ENCODE data around the gene APOL3. TPM values are rescaled to one million over a fixed set of nuclear protein-coding genes. Genes with fewer than 3 reads are reported as not detected.
"Not testable (repeated sequence)": the region's sequence is repeated elsewhere in the genome, so short reads cannot be mapped to it uniquely, and the experiment has no call there.

Gene APOL3
- total RNA-seq: 10 to 100 TPM; 55.6 to 55.7 TPM

DNA sequence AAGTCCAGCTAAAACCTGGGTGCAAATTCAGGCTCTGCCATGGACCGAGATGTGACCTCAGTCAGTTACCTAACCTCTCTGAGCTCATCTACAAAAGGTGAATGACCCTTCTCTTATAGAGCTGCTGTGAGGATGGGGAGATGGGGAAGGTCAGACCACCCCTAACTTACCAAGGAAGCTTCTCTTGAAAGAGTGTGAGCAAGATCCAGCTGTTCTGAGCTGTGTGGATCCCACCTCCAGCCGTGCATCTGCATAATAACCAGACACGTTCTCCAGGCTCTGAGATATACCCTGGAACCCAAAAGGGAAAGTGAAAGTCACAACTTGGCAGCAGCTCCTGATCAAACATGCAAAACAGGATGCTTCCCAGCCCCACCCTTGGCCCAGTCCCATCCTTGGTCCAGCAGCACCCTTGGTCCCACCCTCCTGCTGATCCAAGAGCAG lies at the start of gene APOL3:
Gene APOL3, minus strand, starts transcription at position 257 of the 444 bp plus-strand sequence. CDS start 11,700 bp downstream, outside the sequence.
- no peaks in the 10 kb centered on the region for H3K27me3 Mint-ChIP-seq (ENCODE audit: low read depth)
- H3K36me3 Mint-ChIP-seq (ENCODE audit: insufficient read depth in 2 of 2): peaks cover 3 to 5% of the 10 kb centered on the region in 2 donors
- ATAC-seq (replicated peaks in 1 of 2): peak; percentile 59 to 61
- peak within 1 kb of the TSS; percentile 91 for H3K27ac Mint-ChIP-seq
- peak within 1 kb of the TSS; percentile 90 to 98 for H3K4me3 Mint-ChIP-seq
- no peaks in the 10 kb centered on the region for H3K9me3 Mint-ChIP-seq
- peaks cover 98% of the 10 kb centered on the region for H3K4me1 Mint-ChIP-seq (ENCODE audit: low read depth)
- DNase-seq: peak; percentile 34 to 45

GRCh38 chr22:36210224-36210623 lies 49.7 kb upstream of the APOL3 start:
- peaks cover 7% of the 10 kb centered on the region for H3K4me1 Mint-ChIP-seq (ENCODE audit: low read depth)
- peaks cover 51% of the 10 kb centered on the region for H3K27me3 Mint-ChIP-seq (ENCODE audit: low read depth)
- no peak overlapping the region for H3K4me3 Mint-ChIP-seq
- H3K27ac Mint-ChIP-seq: no peak overlapping the region
- H3K36me3 Mint-ChIP-seq (ENCODE audit: insufficient read depth in 2 of 2): peaks cover 3 to 4% of the 10 kb centered on the region in 2 donors
- ATAC-seq (replicated peaks in 1 of 2) (no peak), DNase-seq (no peak)
- H3K9me3 Mint-ChIP-seq: peaks cover 0 to 4% of the 10 kb centered on the region in 2 donors

DNA sequence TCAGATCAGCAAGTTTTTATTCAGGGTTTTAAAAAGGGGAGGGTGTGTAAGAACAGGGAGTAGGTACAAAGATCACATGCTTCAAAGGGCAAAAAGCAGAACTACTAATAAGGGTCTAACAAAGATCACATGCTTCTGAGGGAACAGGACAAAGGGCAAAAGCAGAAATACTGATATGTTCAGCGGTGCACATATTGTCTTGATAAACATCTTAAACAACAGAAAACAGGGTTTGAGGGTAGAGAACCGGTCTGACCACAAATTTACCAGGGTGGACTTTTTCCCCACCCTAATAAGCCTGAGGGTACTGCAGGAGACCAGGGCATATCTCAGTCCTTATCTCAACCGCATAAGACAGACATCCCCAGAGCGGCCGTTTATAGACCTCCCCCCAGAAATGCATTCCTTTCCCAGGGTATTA lies 48.9 kb upstream of the APOL3 start:
- not testable (repeated sequence) for H3K27ac Mint-ChIP-seq; H3K36me3 Mint-ChIP-seq (ENCODE audit: insufficient read depth in 2 of 2); ATAC-seq (replicated peaks in 1 of 2); H3K4me1 Mint-ChIP-seq (ENCODE audit: low read depth); H3K4me3 Mint-ChIP-seq; H3K9me3 Mint-ChIP-seq; DNase-seq
- peaks cover 51% of the 10 kb centered on the region for H3K27me3 Mint-ChIP-seq (ENCODE audit: low read depth)

DNA sequence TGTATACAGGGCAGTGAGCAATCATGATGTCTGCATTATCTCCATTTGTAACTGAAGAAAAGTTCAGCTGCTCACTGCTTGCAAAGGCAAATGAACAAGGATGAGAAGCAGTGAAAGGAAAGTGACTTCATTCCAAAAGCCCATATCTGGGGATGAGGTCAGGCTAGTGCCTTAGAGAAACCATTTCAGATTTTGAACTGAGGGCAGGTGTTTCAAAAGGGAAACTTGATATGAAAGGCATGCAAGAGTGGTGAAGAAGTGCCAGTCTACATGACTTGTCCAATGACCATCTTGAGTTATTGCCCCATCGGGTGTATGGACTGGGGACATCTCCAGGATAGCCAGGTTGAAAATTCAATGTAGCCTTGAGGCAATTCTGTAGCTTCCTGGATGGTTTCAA lies 48.4 kb upstream of the APOL3 start:
- H3K4me1 Mint-ChIP-seq (ENCODE audit: low read depth): peaks cover 7% of the 10 kb centered on the region
- peaks cover 3 to 4% of the 10 kb centered on the region in 2 donors for H3K36me3 Mint-ChIP-seq (ENCODE audit: insufficient read depth in 2 of 2)
- DNase-seq (no peak), ATAC-seq (replicated peaks in 1 of 2) (no peak)
- no peak overlapping the region for H3K4me3 Mint-ChIP-seq
- no peak overlapping the region for H3K27ac Mint-ChIP-seq
- H3K27me3 Mint-ChIP-seq (ENCODE audit: low read depth): peaks cover 47% of the 10 kb centered on the region
- peaks cover 0 to 4% of the 10 kb centered on the region in 2 donors for H3K9me3 Mint-ChIP-seq

- peaks cover 3 to 4% of the 10 kb centered on the region in 2 donors for H3K36me3 Mint-ChIP-seq (ENCODE audit: insufficient read depth in 2 of 2)
- peaks cover 0 to 4% of the 10 kb centered on the region in 2 donors for H3K9me3 Mint-ChIP-seq
- no peak for ATAC-seq (replicated peaks in 1 of 2)
- peaks cover 7% of the 10 kb centered on the region for H3K4me1 Mint-ChIP-seq (ENCODE audit: low read depth)
- no peak overlapping the region for H3K27ac Mint-ChIP-seq
- no peak for DNase-seq
- H3K27me3 Mint-ChIP-seq (ENCODE audit: low read depth): peaks cover 42% of the 10 kb centered on the region
- H3K4me3 Mint-ChIP-seq: no peak overlapping the region
Observed at GRCh38 chr22:36208162-36208765, 47.7 kb upstream of the APOL3 start.

- ATAC-seq (replicated peaks in 1 of 2): no peak
- no peak for DNase-seq
- Mint-ChIP-seq H3K27ac (no peak overlapping the region), H3K27me3 (ENCODE audit: low read depth) (peaks cover 23% of the 10 kb centered on the region), H3K4me3 (no peak overlapping the region), H3K4me1 (ENCODE audit: low read depth) (peaks cover 9% of the 10 kb centered on the region), H3K9me3 (peaks cover 0 to 4% of the 10 kb centered on the region in 2 donors), H3K36me3 (ENCODE audit: insufficient read depth in 2 of 2) (peaks cover 3 to 4% of the 10 kb centered on the region in 2 donors)
Observed at GRCh38 chr22:36206255-36206654, 45.7 kb upstream of the APOL3 start.

DNA sequence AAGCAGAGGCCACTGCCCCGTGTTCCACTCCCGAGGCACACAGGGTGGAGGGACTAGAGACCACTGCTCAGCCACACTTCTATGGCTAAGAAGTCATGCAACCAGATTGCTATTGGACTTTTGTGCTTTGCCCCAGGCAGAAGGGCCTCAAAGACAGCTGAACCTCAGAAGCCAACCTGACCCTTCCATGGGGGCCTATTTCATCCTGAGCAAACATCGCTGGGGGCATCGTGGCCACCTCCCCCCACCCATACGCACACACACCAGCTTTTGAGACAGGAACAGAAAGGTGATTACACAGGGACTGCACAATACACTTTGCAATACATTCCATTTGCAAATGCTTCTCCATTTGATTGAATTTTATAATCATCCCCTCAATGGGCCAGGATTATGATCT lies 45.0 kb upstream of the APOL3 start:
- H3K4me3 Mint-ChIP-seq; H3K27ac Mint-ChIP-seq; H3K4me1 Mint-ChIP-seq (ENCODE audit: low read depth); DNase-seq; H3K9me3 Mint-ChIP-seq; ATAC-seq (replicated peaks in 1 of 2); H3K36me3 Mint-ChIP-seq (ENCODE audit: insufficient read depth in 2 of 2): not testable (repeated sequence)
- H3K27me3 Mint-ChIP-seq (ENCODE audit: low read depth): peaks cover 16% of the 10 kb centered on the region

GRCh38 chr22:36204632-36205015 lies 44.1 kb upstream of the APOL3 start:
- peaks cover 0 to 4% of the 10 kb centered on the region in 2 donors for H3K9me3 Mint-ChIP-seq
- peaks cover 3 to 4% of the 10 kb centered on the region in 2 donors for H3K36me3 Mint-ChIP-seq (ENCODE audit: insufficient read depth in 2 of 2)
- H3K27me3 Mint-ChIP-seq (ENCODE audit: low read depth): peaks cover 12% of the 10 kb centered on the region
- H3K27ac Mint-ChIP-seq: no peak overlapping the region
- H3K4me3 Mint-ChIP-seq: no peak overlapping the region
- ATAC-seq (replicated peaks in 1 of 2) (no peak), DNase-seq (no peak)
- H3K4me1 Mint-ChIP-seq (ENCODE audit: low read depth): peaks cover 5% of the 10 kb centered on the region

- H3K4me3 Mint-ChIP-seq: no peak overlapping the region
- DNase-seq (no peak), ATAC-seq (replicated peaks in 1 of 2) (no peak)
- no peak overlapping the region for H3K27ac Mint-ChIP-seq
- H3K4me1 Mint-ChIP-seq (ENCODE audit: low read depth): peaks cover 5% of the 10 kb centered on the region
- peaks cover 9% of the 10 kb centered on the region for H3K27me3 Mint-ChIP-seq (ENCODE audit: low read depth)
- H3K36me3 Mint-ChIP-seq (ENCODE audit: insufficient read depth in 2 of 2): peaks cover 1 to 2% of the 10 kb centered on the region in 2 donors
- peaks cover 0 to under 1% of the 10 kb centered on the region in 2 donors for H3K9me3 Mint-ChIP-seq
Observed at GRCh38 chr22:36204001-36204631, 43.6 kb upstream of the APOL3 start.

DNA sequence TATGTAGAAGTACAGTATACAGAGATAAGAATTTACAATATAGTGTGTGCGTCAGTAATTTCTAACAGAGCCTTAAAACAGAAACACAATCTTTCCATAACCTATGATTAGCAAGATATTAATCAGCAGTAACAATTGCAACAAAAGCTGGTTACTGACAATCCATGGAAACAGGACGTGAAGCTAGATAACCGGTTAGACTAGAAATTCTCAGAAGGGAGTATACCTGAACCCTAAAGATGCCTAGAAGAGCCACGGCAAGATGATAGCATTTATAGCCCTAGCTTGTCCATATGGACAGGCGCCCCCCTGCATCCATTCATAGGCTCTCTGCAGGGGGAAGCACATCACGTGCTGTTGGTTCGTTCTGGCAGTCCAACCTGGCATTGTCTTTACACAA lies 42.9 kb upstream of the APOL3 start:
- H3K4me3 Mint-ChIP-seq; H3K36me3 Mint-ChIP-seq (ENCODE audit: insufficient read depth in 2 of 2); H3K27me3 Mint-ChIP-seq (ENCODE audit: low read depth); H3K9me3 Mint-ChIP-seq; ATAC-seq (replicated peaks in 1 of 2); H3K27ac Mint-ChIP-seq; H3K4me1 Mint-ChIP-seq (ENCODE audit: low read depth); DNase-seq: not testable (repeated sequence)

- H3K27ac Mint-ChIP-seq; ATAC-seq (replicated peaks in 1 of 2); H3K4me3 Mint-ChIP-seq; H3K27me3 Mint-ChIP-seq (ENCODE audit: low read depth); DNase-seq; H3K36me3 Mint-ChIP-seq (ENCODE audit: insufficient read depth in 2 of 2); H3K9me3 Mint-ChIP-seq: not testable (repeated sequence)
- peaks cover 12% of the 10 kb centered on the region for H3K4me1 Mint-ChIP-seq (ENCODE audit: low read depth)
Observed at GRCh38 chr22:36202906-36203305, 42.4 kb upstream of the APOL3 start.

DNA sequence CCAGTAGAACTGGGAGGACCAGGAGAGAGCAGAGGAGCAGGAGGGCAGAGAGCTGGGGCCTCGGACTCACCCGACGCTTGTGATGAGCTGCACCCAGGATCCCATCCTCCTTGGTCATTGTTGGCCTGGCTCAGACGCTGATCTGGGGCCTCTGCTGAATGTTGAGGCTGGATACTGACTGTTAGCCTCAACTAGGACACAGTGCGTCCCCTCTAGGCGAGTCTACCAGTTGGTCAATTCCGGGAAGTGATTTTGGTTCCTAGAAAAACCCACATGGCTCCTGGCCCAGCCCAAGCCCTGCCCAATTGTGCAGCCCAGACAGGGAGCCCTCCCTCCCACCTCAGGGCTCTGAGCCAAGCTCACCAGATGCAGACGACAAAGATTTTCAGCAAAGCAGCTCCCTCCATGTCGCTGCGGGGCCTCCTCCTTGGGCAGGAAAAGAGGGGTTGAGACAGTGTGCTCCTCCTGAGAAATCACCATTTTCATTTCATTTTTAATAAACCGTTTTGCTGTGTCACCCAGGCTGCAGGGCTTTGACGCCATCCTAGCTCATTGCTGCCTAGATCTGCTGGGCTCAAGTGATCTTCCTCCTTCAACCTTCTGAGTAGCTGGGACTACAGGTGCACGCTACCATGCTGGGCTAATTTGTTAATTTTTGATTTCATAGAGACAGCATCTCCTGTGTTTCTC lies 41.2 kb upstream of the APOL3 start, which contains the start of gene APOL4:
Gene APOL4, minus strand, starts transcription at position 180 of the 690 bp plus-strand sequence. Its CDS starts 75 bp downstream, at position 105.
- Mint-ChIP-seq H3K4me3 (peak within 1 kb of the TSS in 1 of 2 donors; percentile 80), H3K36me3 (ENCODE audit: insufficient read depth in 2 of 2) (no peaks in the 10 kb centered on the region), H3K27me3 (ENCODE audit: low read depth) (no peaks in the 10 kb centered on the region), H3K9me3 (no peaks in the 10 kb centered on the region), H3K4me1 (ENCODE audit: low read depth) (peaks cover 24% of the 10 kb centered on the region), H3K27ac (no peak within 1 kb of the TSS)
- no peak for DNase-seq
- no peak for ATAC-seq (replicated peaks in 1 of 2)

GRCh38 chr22:36201025-36201424 lies 40.5 kb upstream of the APOL3 start:
- not testable (repeated sequence) for H3K27me3 Mint-ChIP-seq (ENCODE audit: low read depth); H3K27ac Mint-ChIP-seq; H3K36me3 Mint-ChIP-seq (ENCODE audit: insufficient read depth in 2 of 2); ATAC-seq (replicated peaks in 1 of 2); H3K9me3 Mint-ChIP-seq; DNase-seq
- peak overlapping the region in 1 of 2 donors; percentile 80 for H3K4me3 Mint-ChIP-seq
- peaks cover 30% of the 10 kb centered on the region for H3K4me1 Mint-ChIP-seq (ENCODE audit: low read depth)
